ENCODE data around the gene CCND1. TPM values are rescaled to one million over a fixed set of nuclear protein-coding genes. Genes with fewer than 3 reads are reported as not detected.
A peak's percentile ranks its signal among the peaks of the same experiment; 100 is the strongest.

The CCND1 gene
- total RNA-seq, 1 donor from 2014 or later, result 112 TPM

GRCh38 chr11:69611548-69612526 lies 29.1 kb upstream of the CCND1 start:
- Histone ChIP-seq H3K4me1 (no peaks in the 10 kb centered on the region), H3K27ac (no peak overlapping the region), H3K9me3 (no peaks in the 10 kb centered on the region), H3K36me3 (no peaks in the 10 kb centered on the region), H3K27me3 (no peaks in the 10 kb centered on the region), H3K4me3 (no peak overlapping the region)
- TF ChIP-seq CTCF (IDR thresholded peaks at IDR 0.05) (no peak), POLR2A (IDR thresholded peaks at IDR 0.05) (no peak), POLR2AphosphoS5 (IDR thresholded peaks at IDR 0.05; ENCODE audit: insufficient read depth in 1 of 2, low read depth in 1 of 2) (no peak)
- intact Hi-C loops (cut with DNase I), result no loop called here
- DNase-seq (ENCODE audit: extremely low spot score in 2 of 2), result no peak

GRCh38 chr11:69613594-69613993 lies 27.4 kb upstream of the CCND1 start:
- H3K4me3 ChIP-seq, result no peak overlapping the region
- no peaks in the 10 kb centered on the region for H3K4me1 ChIP-seq
- no peaks in the 10 kb centered on the region for H3K27me3 ChIP-seq
- no peak overlapping the region for H3K27ac ChIP-seq
- no peaks in the 10 kb centered on the region for H3K36me3 ChIP-seq
- no peaks in the 10 kb centered on the region for H3K9me3 ChIP-seq
- peak in 1 of 2 donors; percentile 55 for DNase-seq (ENCODE audit: extremely low spot score in 2 of 2)
- intact Hi-C loops (cut with DNase I), result no loop called here
- TF ChIP-seq POLR2AphosphoS5 (IDR thresholded peaks at IDR 0.05; ENCODE audit: insufficient read depth in 1 of 2, low read depth in 1 of 2), result no peak
- no peak for TF ChIP-seq POLR2A (IDR thresholded peaks at IDR 0.05)
- no peak for TF ChIP-seq CTCF (IDR thresholded peaks at IDR 0.05)

- Histone ChIP-seq H3K4me3 (no peak overlapping the region), H3K27ac (no peak overlapping the region), H3K9me3 (no peaks in the 10 kb centered on the region), H3K27me3 (no peaks in the 10 kb centered on the region), H3K4me1 (no peaks in the 10 kb centered on the region), H3K36me3 (no peaks in the 10 kb centered on the region)
- TF ChIP-seq POLR2A (IDR thresholded peaks at IDR 0.05) (no peak), CTCF (IDR thresholded peaks at IDR 0.05) (no peak), POLR2AphosphoS5 (IDR thresholded peaks at IDR 0.05; ENCODE audit: insufficient read depth in 1 of 2, low read depth in 1 of 2) (no peak)
- DNase-seq (ENCODE audit: extremely low spot score in 2 of 2), result no peak
- intact Hi-C loops (cut with DNase I), result no loop called here
These were observed 26.9 kb upstream of the CCND1 start for GRCh38 chr11:69614085-69614484.

GRCh38 chr11:69615545-69616278 lies 25.2 kb upstream of the CCND1 start:
- intact Hi-C loops (cut with DNase I), result no loop called here
- Histone ChIP-seq H3K4me1 (no peaks in the 10 kb centered on the region), H3K27me3 (no peaks in the 10 kb centered on the region), H3K9me3 (no peaks in the 10 kb centered on the region), H3K4me3 (no peak overlapping the region), H3K27ac (no peak overlapping the region), H3K36me3 (no peaks in the 10 kb centered on the region)
- DNase-seq (ENCODE audit: extremely low spot score in 2 of 2), result no peak
- no peak for TF ChIP-seq POLR2A (IDR thresholded peaks at IDR 0.05)
- TF ChIP-seq CTCF (IDR thresholded peaks at IDR 0.05), result no peak
- TF ChIP-seq POLR2AphosphoS5 (IDR thresholded peaks at IDR 0.05; ENCODE audit: insufficient read depth in 1 of 2, low read depth in 1 of 2), result no peak

All from vagina (tissue), 2 donors.